Cardiac fibroblast (primary cell): ENCODE measurements around the gene SH2B3.
A peak's percentile ranks its signal among the peaks of the same experiment; 100 is the strongest.

Source experiments
- DNase-seq, 2 donors: peaks; one replicate each; pipeline versions ENCODE4 v3.0.0 to v3.0.0-alpha.2; 2010; ENCODE audit warnings: low read depth in 2 of 2
- H3K4me3 ChIP-seq, 2 donors: replicated peaks in 1 of 2; 1 replicate in 1 of 2; 2 replicates in 1 of 2; pipeline ENCODE4 v1.5.1; 2011; ENCODE audit warnings: low read depth in 2 of 2, low read length in 2 of 2, mild to moderate bottlenecking in 2 of 2, moderate library complexity in 1 of 2
- CTCF ChIP-seq: IDR thresholded peaks from one replicate; pipeline ENCODE4 v1.5.1; 2011; ENCODE audit warnings: low read depth, mild to moderate bottlenecking, low read length, inconsistent platforms

SH2B3 gene

GRCh38 chr12:111445726-111446581, 40.2 kb downstream of the SH2B3 start:
- no peak overlapping the region for H3K4me3 ChIP-seq
- no peak for TF ChIP-seq CTCF
- peak; percentile 69 to 71 for DNase-seq

GRCh38 chr12:111446631-111447570, 41.2 kb downstream of the SH2B3 start:
- no peak overlapping the region for H3K4me3 ChIP-seq
- no peak for DNase-seq
- no peak for TF ChIP-seq CTCF

- TF ChIP-seq CTCF: no peak
- DNase-seq: no peak
- no peak overlapping the region for H3K4me3 ChIP-seq
These were observed 42.0 kb downstream of the SH2B3 start for GRCh38 chr12:111447571-111448265.

- no peak for TF ChIP-seq CTCF
- no peak overlapping the region for H3K4me3 ChIP-seq
- DNase-seq: no peak
These were observed 42.6 kb downstream of the SH2B3 start for GRCh38 chr12:111448266-111448830.

- TF ChIP-seq CTCF: no peak
- DNase-seq: no peak
- no peak overlapping the region for H3K4me3 ChIP-seq
These were observed 43.4 kb downstream of the SH2B3 start for GRCh38 chr12:111448846-111449790.
